OCI-LY3 (cell line): ENCODE results near the gene SPINK8.

Experiments
- H2AFZ ChIP-seq: fragments of 200-600, 300-600 bp; shearing (Covaris generic); 2 replicates; pipeline ENCODE4 v1.6.0; 2014; ENCODE audit warnings: antibody characterized with exemption, low read depth, low read length
- H3K27ac ChIP-seq: fragments of 200-600, 300-600 bp; sonication (generic); 2 replicates; pipeline ENCODE4 v1.5.1; 2014; ENCODE audit warnings: mild to moderate bottlenecking, low read length, moderate library complexity, mixed read lengths
- H3K27me3 ChIP-seq: fragments of 200-600, 300-600 bp; sonication (generic); 2 replicates; pipeline ENCODE4 v1.6.1; 2014; ENCODE audit warnings: low read depth, low read length, mixed read lengths
- H3K36me3 ChIP-seq: fragments of 200-600, 300-600 bp; sonication (generic); replicated peaks from 2 replicates; pipeline ENCODE3; 2014; ENCODE audit warnings: low read depth, low read length, mixed read lengths
- H3K4me1 ChIP-seq: fragments of 300-600, 200-600 bp; sonication (generic); 2 replicates; pipeline ENCODE4 v1.6.1; 2014; ENCODE audit warnings: low read length, mixed read lengths
- H3K4me2 ChIP-seq: fragments of 200-600, 300-600 bp; sonication (generic); 2 replicates; pipeline ENCODE4 v1.6.1; 2014; ENCODE audit warnings: low read length, mixed read lengths
- H3K4me3 ChIP-seq: fragments of 300-600, 200-600 bp; sonication (generic); 2 replicates; pipeline ENCODE4 v1.5.1; 2014; ENCODE audit warnings: antibody characterized with exemption, mild to moderate bottlenecking, low read length, moderate library complexity
- H3K79me2 ChIP-seq: fragments of 300-600, 200-600 bp; shearing (Covaris generic); 2 replicates; pipeline ENCODE4 v1.6.1; 2014; ENCODE audit warnings: mild to moderate bottlenecking, low read length, mixed read lengths
- H3K9ac ChIP-seq: fragments of 300-600, 200-600 bp; shearing (Covaris generic); 2 replicates; pipeline ENCODE4 v1.6.0; 2014; ENCODE audit warnings: mild to moderate bottlenecking, low read length, moderate library complexity
- H3K9me3 ChIP-seq: fragments of 200-600, 300-600 bp; shearing (Covaris generic); 2 replicates; pipeline ENCODE4 v1.6.1; 2014; ENCODE audit warnings: low read length, mixed read lengths; ENCODE audit not compliant: insufficient read depth
- H4K20me1 ChIP-seq: fragments of 200-600, 300-600 bp; sonication (generic); 2 replicates; pipeline ENCODE4 v1.6.1; 2016; ENCODE audit warnings: low read length, mixed read lengths; ENCODE audit not compliant: insufficient read depth
- CTCF ChIP-seq: fragments of 200-600, 300-600 bp; sonication (generic); IDR thresholded peaks from 2 replicates; pipeline ENCODE4 v1.5.1; 2014; ENCODE audit warnings: antibody characterized with exemption, low read length, low read depth
- EZH2phosphoT487 ChIP-seq: fragments of 200-600 bp; shearing (Covaris generic); IDR thresholded peaks from 2 replicates; pipeline ENCODE4 v1.6.1; 2018; ENCODE audit warnings: antibody characterized with exemption, mixed run types, low read depth

The SPINK8 gene

DNA sequence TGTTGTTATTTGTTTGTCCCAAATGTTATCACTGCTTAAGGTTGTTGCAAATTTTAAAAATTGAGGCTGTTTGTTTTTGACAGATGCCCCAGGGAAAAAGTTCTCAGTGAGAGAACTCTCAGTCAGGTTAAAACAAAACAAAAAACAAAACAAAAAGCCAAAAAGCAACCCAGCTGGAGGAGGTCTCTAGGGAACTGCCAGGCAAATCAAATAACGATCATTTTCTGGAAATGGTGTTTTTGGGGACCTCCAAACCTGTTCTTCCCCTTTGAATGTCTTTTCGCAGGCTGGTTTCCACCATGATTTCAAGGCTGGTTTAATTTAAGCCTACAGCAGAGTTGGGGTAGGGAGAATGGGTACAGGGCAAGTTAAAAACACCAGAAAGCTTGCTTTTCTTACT lies 27.2 kb downstream of the SPINK8 start:
- Histone ChIP-seq H3K27me3 (peaks cover 3% of the 10 kb centered on the region; the same call in 1 of the 2 replicates), H3K9me3 (no peaks in the 10 kb centered on the region), H3K4me3 (no peak overlapping the region), H3K9ac (no peak overlapping the region), H3K79me2 (no peaks in the 10 kb centered on the region), H3K36me3 (no peaks in the 10 kb centered on the region), H2AFZ (no peak overlapping the region), H3K4me2 (no peak overlapping the region), H4K20me1 (no peaks in the 10 kb centered on the region), H3K27ac (no peak overlapping the region), H3K4me1 (peaks cover 20% of the 10 kb centered on the region)
- no peak for TF ChIP-seq CTCF
- TF ChIP-seq EZH2phosphoT487 = no peak

DNA sequence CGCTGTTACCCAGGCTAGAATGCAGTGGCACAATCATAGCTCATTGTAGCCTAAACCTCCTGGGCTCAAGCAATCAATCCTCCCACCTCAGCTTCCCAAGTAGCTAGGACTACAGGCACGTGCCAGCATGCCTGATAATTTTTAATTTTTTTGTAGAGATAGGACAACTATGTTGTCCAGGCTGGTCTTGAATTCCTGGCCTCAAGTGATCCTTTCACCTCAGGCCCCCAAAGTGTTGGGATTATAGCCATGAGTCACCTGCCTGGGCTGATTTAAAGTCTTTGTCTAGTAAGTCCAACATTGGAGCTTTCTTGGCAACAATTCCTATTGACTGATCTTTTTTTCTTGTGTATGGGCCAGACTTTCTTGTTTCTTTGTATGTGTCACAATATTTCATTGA lies 28.1 kb downstream of the SPINK8 start:
- Histone ChIP-seq H2AFZ (no peak overlapping the region), H3K27ac (no peak overlapping the region), H3K27me3 (peaks cover 3% of the 10 kb centered on the region; the same call in 1 of the 2 replicates), H3K36me3 (no peaks in the 10 kb centered on the region), H3K79me2 (peaks cover 2% of the 10 kb centered on the region; the same call in 1 of the 2 replicates), H3K9me3 (no peaks in the 10 kb centered on the region), H3K4me3 (no peak overlapping the region), H3K4me1 (peaks cover 24% of the 10 kb centered on the region), H4K20me1 (no peaks in the 10 kb centered on the region), H3K9ac (no peak overlapping the region), H3K4me2 (no peak overlapping the region)
- no peak for TF ChIP-seq CTCF
- no peak for TF ChIP-seq EZH2phosphoT487

DNA sequence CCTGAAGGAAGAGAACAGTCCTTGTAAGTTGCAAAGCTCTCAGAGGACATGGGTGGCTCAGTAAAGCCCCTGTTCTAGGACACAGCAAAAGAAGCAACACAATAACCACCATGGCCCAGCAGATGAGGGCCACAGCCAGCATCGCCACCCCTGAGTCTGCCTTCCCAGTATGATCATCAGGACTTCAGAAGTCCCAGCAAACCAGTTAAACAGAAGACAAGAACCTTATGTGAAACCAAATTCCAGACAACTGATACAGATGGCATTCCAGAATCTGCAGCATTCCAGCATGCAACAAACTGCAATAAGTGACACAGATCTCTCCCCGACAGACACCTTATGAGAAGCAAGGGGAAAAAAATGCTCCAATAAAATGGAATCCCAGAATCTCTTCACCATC lies 30.4 kb downstream of the SPINK8 start:
- Histone ChIP-seq H3K79me2 (peaks cover 9% of the 10 kb centered on the region; the same call in 1 of the 2 replicates), H3K4me1 (peaks cover 29% of the 10 kb centered on the region), H3K4me3 (no peak overlapping the region), H3K36me3 (peaks cover 6% of the 10 kb centered on the region), H3K9me3 (no peaks in the 10 kb centered on the region), H2AFZ (no peak overlapping the region), H3K9ac (no peak overlapping the region), H3K4me2 (no peak overlapping the region), H3K27me3 (peaks cover 3% of the 10 kb centered on the region; the same call in 1 of the 2 replicates), H3K27ac (no peak overlapping the region), H4K20me1 (no peaks in the 10 kb centered on the region)
- TF ChIP-seq EZH2phosphoT487 = no peak
- no peak for TF ChIP-seq CTCF

DNA sequence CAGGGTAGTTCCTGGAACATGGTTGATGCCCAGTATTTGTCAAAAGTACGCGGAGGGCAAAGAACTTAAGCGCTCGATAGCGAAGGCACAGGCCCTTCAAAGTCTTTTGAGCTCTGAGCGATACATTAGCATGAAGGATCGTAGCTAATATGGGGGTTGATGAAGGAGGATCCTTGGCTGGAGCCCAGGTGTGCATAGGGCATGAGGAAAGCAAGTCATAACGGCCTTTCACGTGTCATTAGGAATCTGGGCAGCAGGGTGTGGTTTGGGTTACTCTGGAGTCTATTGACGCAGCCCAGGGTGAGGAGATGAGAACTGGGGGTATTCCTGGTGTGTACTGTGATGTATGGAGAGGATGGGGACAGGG lies 31.7 kb downstream of the SPINK8 start:
- H3K36me3 ChIP-seq = peaks cover 18% of the 10 kb centered on the region
- no peak for TF ChIP-seq CTCF
- TF ChIP-seq EZH2phosphoT487 = no peak
- H3K4me3 ChIP-seq = peak overlapping the region; percentile 93
- no peaks in the 10 kb centered on the region for H4K20me1 ChIP-seq
- peak overlapping the region; percentile 90; the same call in 1 of the 2 replicates for H2AFZ ChIP-seq
- H3K9me3 ChIP-seq = no peaks in the 10 kb centered on the region
- H3K79me2 ChIP-seq = peaks cover 9% of the 10 kb centered on the region; the same call in 1 of the 2 replicates
- H3K27ac ChIP-seq = no peak overlapping the region
- peak overlapping the region; percentile 73 for H3K9ac ChIP-seq
- peak overlapping the region; percentile 70 for H3K4me2 ChIP-seq
- peaks cover 3% of the 10 kb centered on the region; the same call in 1 of the 2 replicates for H3K27me3 ChIP-seq
- peaks cover 26% of the 10 kb centered on the region for H3K4me1 ChIP-seq
